Measurements from ENCODE around the gene TWIST2. TPM values are rescaled to one million over a fixed set of nuclear protein-coding genes. Genes with fewer than 3 reads are reported as not detected.

Gene TWIST2
- total and polyA plus RNA-seq, 10 of the 15 experiments (the other 5 are each of a cell fraction or from before 2014, with no cell fraction given): not detected

- Histone ChIP-seq H3K4me3 (no peak overlapping the region), H3K9ac (ENCODE audit: control insufficient read depth, insufficient read depth, low read length) (no peak overlapping the region), H4K20me1 (ENCODE audit: control insufficient read depth, insufficient read depth) (no peaks in the 10 kb centered on the region), H3K27ac (ENCODE audit: control insufficient read depth, insufficient read depth) (no peak overlapping the region), H3K9me3 (replicated peaks; ENCODE audit: control insufficient read depth, insufficient read depth, low read length) (no peaks in the 10 kb centered on the region; the same call in 2 of the 3 replicates), H2AFZ (ENCODE audit: control insufficient read depth, low read depth, low read length) (no peak overlapping the region), H3K4me2 (ENCODE audit: control insufficient read depth, insufficient read depth) (no peak overlapping the region), H3K4me1 (ENCODE audit: control insufficient read depth, insufficient read depth, low read length) (no peaks in the 10 kb centered on the region), H3K27me3 (replicated peaks in 1 of 2; ENCODE audit: control insufficient read depth in 2 of 2, insufficient read depth in 2 of 2, low read length in 1 of 2) (no peaks in the 10 kb centered on the region; a peak in 3 of 4 replicates), H3K79me2 (ENCODE audit: control insufficient read depth, insufficient read depth, low read length) (no peaks in the 10 kb centered on the region), H3K36me3 (ENCODE audit: control insufficient read depth in 2 of 2, insufficient read depth in 2 of 2, low read length in 1 of 2) (no peaks in the 10 kb centered on the region)
- intact Hi-C loops (cut with micrococcal nuclease; ENCODE audit: unreplicated experiment): no loop called here
- ChIA-PET CTCF (no interaction called here), RAD21 (ENCODE audit: unreplicated experiment) (no interaction called here), POLR2A (no interaction called here), SMC1A (ENCODE audit: uncharacterized antibody, unreplicated experiment) (no interaction called here)
- ATAC-seq (no peak), DNase-seq (ENCODE audit: low read depth, low spot score) (no peak), FAIRE-seq (no peak)
- BruUV-seq (replicated peaks): no TSS peak
- no peak for TF ChIP-seq IKZF1 (conservative IDR thresholded peaks at IDR 0.05)
- TF ChIP-seq SIX5 (IDR thresholded peaks at IDR 0.05; ENCODE audit: low read depth, low read length, severe bottlenecking): no peak
- no peak for TF ChIP-seq RELB (IDR thresholded peaks at IDR 0.05; ENCODE audit: low read depth)
- TF ChIP-seq ZNF217 (IDR thresholded peaks at IDR 0.05): no peak
- no peak for TF ChIP-seq SIN3A (IDR thresholded peaks at IDR 0.05; ENCODE audit: low read depth, low read length)
- TF ChIP-seq ZNF24 (IDR thresholded peaks at IDR 0.05): no peak
- TF ChIP-seq FOS (IDR thresholded peaks at IDR 0.05; ENCODE audit: borderline replicate concordance, extremely low read depth, insufficient read length): no peak
- no peak for TF ChIP-seq NR2C2 (IDR thresholded peaks at IDR 0.05; ENCODE audit: borderline replicate concordance, control insufficient read depth, insufficient read length, low read depth)
- no peak for TF ChIP-seq POLR2AphosphoS2 (IDR thresholded peaks at IDR 0.05; ENCODE audit: low read depth, low read length)
- in situ Hi-C loops (cut with MboI): no loop called here
- WGBS (ENCODE audit: insufficient coverage, insufficient replicate concordance, low lambda C conversion rate, missing lambda C conversion rate): 36% methylated on average over 6 of the region's 6 CpGs
Observed at GRCh38 chr2:238946318-238947242, 98.7 kb downstream of the TWIST2 start.
